ENCODE results near the gene RALGPS2.
"Not testable (repeated sequence)": the region's sequence is repeated elsewhere in the genome, so short reads cannot be mapped to it uniquely, and the experiment has no call there.

RALGPS2 gene

DNA sequence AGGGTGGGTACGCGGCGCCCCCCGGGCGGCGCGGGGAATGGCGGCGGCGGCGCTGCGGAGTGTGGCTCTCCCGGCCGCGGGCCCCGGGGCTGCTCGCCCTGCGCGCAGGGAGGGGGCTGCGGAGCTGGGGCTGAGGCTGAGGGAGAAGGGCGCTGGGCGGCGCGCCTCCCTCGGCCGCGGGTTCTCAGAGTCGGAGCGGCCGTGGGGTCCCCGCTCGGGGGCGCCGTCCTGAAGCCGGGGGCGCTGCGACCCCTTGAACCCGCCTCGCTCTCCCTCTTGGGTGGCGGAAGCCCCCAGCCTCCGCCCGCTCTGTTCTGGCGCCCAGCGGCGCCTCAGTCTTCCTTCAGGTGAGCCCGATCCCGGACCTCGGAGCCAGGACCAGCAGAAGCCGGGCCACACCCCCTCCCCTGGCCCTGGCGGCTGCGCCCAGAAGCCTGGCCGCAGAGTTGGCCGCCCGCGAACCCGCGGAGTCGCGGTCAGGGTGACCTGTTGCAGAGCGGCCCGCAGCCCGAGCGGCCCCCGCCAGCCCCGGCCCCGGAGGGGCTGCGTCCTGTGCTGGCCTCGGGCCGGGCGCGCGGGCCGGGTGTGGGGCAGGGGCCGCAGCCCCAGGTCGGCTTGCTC is 532 bp downstream of the RALGPS2 start:
- DNase-seq: no peak

DNA sequence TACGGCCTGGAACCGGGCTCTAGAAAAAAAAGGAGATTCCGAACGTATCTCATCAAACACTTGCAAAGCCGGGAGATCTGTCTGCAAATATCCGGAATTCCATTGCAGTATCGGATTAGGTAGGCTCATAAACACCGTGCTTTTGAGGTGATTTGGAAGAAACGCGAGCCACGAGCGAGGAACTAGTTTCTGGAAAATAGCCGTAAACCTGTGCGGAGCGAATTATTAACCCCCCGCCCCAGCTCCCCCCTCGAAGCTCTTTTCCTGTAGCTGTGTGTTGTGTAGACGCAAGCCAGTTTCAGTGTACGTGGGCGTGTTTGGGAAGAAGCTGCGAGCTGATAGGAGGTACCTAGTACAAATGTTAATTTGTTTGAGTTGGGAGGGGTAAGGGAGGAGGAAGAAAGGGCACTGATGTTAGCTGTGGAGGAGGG is 1.1 kb downstream of the RALGPS2 start:
- peak; percentile 10 for DNase-seq

DNA sequence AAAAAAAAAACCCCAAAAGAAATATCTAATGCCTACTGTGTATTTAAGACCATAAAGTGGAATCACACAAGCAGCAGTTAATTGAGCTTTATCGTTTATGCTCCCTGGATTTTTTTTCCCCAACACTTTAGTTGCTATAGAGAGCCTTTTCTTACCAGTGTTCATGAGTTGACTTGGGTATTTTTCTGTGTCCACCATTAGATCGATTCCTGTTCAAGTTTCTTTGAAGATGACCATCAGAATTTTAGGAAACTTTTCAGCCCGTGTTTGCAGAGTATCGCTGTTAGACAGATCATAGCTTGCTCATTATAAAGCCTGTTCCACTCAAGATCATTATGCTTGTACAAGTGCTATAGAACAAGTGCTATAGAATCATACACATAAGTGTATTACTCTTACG is 1.5 kb downstream of the RALGPS2 start:
- no peak for DNase-seq

DNA sequence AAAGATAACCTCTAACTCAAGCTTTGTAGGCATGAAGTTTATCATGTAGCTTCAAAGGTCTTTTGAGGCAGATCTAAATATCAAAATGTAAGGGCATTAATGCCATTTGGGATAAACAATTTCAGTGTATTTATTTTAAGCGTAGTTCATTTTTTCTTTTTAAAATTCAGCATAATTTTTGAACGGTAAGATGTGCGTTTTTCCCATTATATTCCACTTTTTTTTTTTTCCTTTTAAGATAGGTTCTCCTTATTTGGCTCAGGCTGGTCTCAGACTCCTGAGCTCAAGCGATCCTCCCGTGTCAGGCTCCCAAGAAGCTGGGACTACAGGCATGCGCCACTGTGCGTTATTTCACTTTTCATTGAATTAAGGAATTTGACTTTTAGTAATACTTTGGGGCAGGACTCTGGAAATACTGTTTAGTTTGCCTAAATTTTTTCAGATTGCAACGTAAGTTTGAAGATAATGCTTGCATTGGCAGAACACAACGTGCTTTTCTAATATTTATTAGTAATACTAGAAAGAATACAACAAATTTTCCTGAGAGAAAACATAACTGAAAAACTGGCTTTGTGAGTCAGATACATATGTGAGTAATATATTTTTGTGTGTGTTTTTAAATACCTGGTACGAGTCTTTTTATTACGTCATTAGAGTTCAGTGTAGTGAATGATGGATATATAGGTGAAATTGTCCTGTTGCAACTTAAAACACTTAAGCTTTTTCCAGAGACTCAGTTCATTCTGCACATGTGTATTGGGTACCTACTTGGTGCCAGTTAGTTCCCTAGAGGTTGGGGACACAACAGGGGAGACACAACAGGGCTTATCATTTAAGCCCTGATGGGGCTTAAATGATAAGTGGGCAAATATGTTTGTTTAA is 2.2 kb downstream of the RALGPS2 start:
- no peak for DNase-seq

DNA sequence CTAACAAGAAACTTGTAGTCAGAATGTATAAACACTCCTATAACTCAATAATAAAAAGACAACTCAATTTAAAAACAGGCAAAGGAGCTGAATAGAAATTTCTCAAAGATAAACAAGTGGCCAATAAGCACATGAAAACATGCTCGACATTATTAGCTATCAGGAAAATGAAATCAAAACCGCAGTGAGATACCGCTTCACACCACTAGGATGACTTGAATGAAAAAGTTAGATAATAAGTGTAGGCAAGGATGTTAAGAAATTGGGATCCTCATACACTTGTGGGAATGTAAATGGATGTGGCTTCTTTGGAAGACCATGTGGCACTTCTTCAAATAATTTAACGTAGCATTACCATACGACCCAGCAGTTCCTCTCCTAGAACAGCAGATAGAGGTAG is 8.9 kb downstream of the RALGPS2 start:
- no peak for DNase-seq

DNA sequence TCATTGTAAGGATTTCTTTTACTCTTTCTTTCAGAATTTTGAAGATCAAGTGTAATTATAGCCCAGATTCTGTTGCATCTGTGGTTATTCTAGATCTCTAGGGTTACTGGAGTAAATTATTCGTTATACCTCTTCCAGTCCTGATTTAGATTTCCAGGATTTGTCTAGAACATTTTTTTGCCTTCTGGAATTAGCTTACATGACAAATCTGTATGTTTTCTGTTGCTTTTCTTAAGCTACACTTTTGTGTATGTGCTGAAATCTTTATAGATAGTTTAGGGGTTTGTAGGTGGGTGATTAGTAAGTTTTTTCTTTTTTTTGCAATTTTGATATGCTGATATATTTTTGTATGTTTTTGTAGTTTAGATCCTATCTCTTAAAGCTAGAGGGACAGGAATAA is 13.7 kb downstream of the RALGPS2 start:
- DNase-seq: no peak

DNA sequence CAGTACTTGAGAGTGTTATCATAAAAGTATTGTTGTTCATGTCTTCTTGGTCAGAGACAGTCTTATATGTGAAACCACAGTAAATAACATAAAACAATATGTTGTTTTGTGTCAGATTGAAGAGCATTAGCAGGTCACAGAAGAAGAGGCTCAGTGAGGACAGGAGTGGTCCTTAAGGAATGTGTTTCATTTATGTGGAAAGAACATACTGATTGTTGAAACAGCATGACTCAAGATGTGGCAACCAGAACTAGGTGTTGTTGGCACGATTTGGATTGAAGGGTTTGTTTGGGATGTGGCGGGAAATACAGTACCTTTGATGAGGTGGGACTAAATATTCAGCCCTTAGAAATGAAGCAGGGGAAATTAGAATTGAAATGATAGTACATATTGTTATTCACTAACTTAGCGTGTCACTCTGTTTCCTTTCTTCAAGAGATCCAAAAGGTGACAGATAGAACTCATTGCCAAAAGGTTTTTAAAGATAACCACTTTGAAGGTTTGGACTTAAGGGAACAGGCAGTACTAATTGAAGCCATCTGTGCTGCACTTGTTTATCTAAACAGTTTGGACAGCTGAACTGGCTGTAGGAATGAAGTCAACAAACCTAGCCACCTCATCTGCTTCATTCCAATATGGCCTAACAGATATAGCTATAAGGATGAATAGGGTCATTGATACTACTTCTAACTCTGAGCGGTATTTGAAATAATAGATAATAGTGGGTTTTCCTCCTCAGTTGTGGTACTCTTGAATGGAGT is 14.4 kb downstream of the RALGPS2 start:
- DNase-seq: no peak

DNA sequence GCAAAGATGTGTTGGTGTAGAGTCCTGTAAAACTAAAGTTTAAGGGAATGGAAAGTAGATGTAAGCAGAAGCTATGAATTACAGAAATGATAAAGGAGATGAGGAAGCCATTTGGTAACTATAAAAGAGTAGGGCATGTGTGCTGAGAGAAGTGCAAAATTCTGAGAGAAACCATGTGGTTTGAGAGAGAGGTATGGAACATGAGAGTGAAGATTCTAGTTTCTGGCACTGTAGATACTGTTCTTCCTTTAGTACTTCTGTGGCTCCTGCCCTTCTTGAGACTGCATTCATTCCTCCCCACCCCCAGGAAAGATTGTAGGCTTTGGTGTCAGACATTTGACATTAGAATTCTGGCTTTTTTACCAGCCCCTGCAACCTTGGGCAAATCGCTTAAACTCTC is 15.4 kb downstream of the RALGPS2 start:
- DNase-seq: no peak

DNA sequence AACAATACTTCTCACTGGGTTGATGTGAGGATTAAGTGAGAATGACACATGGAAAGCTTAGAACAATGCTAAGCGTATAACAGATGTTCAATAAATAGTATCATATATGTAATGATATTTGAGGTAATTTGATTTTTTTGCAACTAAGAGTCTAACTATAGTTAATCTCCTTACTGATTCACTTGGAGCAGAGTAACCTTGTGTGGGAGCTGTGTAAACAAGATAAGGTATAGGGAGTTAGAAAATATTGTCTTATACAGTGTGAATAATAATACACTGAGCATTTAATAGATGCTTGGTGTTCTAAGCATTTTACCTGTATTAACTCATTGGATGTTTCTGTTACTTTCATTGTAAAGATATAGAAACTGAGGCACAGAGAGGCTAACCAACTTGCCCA is 15.9 kb downstream of the RALGPS2 start:
- DNase-seq: no peak

DNA sequence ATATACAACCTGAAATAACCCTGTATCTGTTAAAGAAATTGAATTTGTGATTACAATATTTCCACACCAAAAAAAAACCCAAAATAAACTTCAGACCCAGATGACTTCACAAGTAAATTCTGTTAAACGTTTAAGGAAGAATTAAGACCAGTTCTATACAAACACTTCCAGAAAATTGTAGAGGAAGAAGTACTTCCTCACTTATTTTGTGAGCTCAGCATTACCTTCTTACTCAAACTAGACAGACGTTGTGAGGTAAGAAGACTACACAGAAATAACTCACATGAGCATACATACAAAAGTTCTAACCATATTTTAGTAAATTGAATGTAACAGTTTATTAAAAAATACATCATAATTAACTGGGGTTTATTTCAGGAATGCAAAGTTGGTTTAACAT is 18.8 kb downstream of the RALGPS2 start:
- no peak for DNase-seq

DNA sequence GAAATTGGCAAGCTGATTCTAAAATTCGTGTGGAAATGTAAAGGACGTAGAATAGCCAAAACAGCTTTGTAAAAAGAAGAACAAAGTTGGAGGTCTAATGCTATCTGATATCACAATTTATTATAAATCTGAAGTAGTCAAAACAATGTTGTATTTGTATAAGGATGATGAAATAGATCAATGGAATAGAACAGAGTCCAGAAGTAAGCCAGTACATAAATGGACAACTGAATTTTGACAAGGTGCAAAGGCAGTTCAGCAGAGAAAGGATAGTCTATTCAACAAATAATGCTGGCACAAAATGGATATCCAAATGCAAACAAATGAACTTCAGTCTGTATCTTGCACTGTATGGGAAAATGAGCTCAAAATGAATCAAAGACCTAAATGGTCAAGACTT is 20.2 kb downstream of the RALGPS2 start:
- no peak for DNase-seq

DNA sequence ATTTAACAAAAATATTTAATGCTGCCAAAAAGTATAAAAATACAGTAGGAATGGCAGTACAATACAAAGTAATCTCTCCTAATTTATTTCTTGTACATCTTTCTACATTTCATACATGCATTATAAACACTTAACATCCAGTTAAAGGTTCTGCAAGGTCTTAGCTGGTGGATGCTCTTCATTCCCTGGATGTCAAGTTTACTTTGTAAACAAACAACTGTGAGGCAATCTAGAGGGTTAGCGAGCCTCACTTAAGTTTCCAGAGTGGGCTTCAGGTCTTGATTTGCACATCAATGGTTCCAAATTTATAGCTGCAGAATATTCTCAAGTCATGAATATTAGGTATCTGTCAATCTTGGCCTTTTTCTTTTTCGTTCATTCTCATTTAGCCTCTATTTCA is 21.3 kb downstream of the RALGPS2 start:
- no peak for DNase-seq

DNA sequence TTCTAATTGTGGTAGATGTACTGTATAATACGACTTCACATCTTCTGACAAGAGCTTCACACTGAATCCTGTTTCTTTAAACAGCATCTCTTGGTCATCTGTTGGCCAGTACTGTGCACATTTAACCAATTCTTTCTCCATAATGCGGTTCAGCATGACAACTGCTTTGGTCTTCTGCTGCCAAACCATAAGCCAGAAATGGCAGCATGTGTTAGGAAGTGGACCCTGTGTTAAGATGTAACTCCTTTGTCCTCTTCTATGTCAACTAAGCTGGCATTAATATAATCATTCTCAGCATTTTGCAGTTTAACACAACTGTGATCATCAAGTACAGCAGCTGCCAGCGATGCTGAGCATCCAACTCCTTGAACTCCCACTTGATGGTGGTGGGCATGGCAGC is 22.3 kb downstream of the RALGPS2 start:
- not testable (repeated sequence) for DNase-seq

DNA sequence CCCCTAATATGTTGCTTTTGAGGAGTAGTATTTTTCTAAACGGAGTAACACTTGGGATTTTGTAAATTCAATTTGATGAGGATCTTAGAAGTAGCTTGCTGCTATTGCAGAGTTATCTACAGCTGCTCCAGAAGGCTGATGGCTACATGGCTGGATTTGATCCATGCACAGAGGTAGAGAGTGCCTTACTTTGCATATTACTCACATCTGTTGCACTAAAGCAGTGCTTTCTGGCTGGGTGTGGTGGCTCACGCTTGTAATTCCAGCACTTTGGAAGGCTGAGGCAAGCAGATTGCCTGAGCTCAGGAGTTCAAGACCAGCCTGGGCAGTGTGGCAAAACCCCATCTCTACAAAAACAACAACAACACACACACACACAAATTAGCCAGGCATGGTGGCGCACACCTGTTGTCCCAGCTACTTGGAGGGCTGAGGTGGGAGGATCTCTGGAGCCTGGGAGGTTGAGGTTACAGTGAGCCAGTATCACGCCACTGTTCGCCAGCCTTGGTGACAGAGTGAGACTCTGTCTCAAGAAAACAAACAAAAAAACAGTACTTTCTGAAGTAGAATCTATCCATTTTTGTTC is 24.6 kb downstream of the RALGPS2 start:
- no peak for DNase-seq

DNA sequence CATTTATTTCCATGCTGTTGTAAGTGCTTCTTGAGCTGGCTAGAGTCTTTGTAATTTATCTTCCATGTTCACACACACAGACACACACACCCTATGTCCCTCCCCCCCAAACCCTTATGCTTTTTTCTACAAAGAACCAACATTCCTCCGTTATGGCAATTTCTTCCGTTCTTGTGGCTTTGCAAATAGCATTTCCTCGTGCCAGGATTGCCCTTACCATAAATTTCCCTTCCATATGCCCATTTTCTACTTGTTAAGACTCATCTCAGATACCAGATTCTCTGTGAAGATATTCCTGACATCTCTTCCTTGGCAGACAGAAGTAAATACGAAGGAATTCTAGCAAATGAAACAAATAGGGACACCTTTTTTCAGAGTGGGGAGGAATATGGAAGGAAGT is 26.0 kb downstream of the RALGPS2 start:
- DNase-seq: no peak

DNA sequence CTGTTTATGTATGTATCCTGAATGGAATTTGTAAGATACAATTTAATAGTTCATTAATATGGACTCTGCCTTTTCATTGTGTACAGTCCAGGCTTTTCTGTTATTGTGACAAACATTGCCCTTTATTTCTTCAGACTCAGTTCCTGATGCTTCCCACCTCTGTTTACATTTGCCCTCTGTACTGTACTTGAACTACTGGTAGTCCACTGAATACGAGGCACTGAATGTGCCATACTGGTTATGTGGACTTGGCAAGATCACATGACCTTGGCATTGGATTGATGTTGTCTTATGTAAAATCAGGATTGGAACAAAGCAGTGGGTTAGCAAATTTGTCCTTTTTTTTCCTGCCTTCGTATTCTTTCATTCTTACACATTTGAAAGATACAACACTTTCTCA is 27.8 kb downstream of the RALGPS2 start:
- DNase-seq: no peak

DNA sequence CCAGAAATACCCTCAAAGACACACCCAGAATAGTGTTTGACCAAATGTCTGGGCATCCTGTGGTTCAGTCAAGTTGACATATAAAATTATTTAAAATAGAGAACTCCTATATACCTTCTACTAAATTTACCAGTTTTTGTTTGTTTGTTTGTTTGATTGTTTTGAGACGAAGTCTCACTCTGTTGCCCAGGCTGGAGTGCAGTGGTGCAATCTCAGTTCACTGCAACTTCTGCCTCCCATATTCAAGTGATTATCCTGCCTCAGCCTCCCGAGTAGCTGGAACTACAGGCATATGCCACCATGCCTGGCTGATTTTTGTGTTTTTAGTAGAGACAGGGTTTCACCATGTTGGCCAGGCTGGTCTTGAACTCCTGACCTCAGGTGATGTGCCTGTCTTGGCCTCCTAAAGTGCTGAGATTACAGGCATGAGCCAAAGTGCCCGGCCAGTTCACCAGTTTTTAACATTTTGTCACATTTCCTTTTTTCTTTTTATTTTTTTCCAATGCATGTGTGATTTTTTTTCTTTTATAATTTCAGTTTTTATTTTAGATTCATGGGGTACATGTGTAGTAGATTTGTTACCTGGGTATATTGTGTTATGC is 29.7 kb downstream of the RALGPS2 start:
- DNase-seq: not testable (repeated sequence)

DNA sequence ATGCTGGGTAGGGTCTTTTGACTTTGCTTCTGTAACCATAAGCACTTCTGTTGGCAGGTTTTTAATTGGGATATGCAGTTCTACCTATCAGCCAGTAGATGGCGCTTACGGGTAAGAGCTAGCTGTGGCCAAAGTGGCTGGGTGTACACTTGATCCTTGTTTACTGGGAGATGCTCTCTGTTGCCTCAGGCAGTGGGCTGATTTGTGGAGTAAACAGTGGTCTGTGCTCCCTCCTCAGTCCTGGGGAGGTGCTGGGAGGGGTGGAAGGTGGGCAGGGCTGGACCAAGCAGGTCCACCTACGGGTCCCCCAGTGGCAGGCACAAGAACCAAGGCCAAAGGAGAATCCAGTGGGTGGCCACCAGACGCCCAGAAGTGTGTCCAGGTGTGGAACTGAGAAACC is 43.4 kb downstream of the RALGPS2 start:
- DNase-seq: no peak

DNA sequence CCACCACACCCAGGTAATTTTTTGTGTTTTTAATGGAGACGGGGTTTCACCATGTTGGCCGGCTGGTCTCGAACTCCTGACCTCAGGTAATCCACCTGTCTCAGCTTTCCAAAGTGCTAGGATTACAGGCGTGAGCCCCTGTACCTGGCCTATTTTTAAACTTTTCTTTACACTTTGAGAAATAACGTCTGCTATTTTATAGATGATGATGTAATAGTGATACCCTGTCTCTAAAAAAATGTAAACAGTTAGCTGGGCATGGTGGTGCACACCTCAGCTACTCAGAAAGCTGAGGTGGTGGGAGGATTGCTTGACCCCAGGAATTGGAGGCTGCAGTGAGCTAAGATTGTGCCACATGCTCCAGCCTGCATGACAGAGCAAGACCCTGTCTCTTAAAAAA is 47.9 kb downstream of the RALGPS2 start:
- DNase-seq: no peak

DNA sequence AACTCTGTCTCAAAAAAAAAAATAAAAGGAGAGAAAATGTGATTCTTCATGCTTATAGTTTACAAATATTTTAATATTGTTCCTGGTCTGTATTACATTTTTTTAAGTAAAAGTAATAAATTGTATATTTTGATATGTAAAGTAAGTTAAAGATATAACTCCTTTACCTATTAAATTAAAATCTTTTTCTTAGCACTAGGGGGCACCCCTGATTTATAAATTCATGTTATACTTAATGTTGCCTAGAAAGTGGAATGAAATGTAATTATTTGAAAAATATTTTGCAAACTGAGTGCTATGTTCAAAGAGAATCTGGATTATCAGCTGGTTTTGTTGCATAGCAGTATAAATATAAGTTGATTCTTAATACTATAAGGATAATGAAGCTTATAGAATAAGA is 49.2 kb downstream of the RALGPS2 start:
- no peak for DNase-seq

DNA sequence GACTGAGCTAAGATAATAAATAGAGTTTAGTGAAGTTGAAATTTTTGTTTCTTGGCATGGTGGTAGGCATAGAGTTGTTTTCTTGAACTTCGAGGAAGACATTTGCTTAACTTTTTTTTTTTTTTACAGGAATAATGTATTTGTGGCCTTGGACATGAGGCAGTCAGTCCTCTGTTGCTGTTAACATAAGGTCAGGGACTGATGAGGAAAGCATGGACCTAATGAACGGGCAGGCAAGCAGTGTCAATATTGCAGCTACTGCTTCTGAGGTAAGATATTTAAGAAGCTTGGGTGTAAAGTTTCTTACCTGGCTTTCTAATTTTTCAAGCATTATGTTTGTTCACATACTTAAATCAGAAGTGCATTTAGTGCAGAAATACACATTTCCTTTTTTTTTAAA is 51.5 kb downstream of the RALGPS2 start:
- no peak for DNase-seq

DNA sequence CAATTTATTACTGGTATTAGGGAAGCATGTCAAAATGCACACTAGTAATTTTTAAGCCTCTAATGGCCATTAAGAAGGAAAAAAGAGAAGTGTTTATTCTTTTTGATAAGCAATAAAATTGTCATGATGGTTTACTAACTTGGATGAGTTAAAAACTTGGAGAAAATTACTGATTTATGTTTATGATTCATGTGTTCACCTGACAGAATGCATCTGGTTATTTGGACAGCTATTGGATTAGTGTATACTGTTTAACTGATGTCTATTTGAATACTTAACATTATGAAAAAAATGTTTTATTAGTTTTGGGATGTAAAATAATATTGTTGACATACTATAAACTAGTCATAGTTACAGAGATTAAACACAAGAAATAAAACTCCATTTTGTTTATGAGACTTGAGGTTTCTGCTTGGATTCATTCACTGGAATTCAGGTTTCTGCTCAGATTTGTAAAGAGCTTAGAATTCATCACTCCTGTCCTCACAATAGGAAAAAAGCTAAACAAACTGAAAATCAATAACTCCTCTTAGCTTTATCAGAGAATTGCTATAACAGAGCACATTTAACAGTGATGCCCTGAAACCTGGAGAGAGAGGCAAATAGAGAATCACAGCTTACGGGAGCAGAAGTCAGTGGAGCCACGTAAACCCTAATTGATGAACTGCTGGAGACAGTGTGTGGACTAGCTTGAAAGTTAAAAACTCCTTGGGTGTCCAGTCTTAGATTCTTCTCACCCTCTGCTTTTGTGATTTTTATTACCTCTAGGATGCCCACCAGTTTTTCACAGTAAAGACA is 56.7 kb downstream of the RALGPS2 start:
- DNase-seq: no peak

Data from stimulated activated naive CD4-positive, alpha-beta T cell treated with Interleukin-2 at 50 U/mL for 16 hours (primary cell).